Muscle layer of colon (tissue), 2 donors: ENCODE results near the gene SAP30BP.

ENCODE experiments used
- H3K27ac ChIP-seq: one replicate; pipeline ENCODE4 v1.7.0; 2013; ENCODE audit warnings: low read depth, mild to moderate bottlenecking, low read length, moderate library complexity
- H3K27me3 ChIP-seq, 2 donors: one replicate each; pipeline ENCODE4 v1.7.0; 2013; ENCODE audit warnings: low read length in 2 of 2, mild to moderate bottlenecking in 2 of 2; ENCODE audit not compliant: insufficient read depth in 2 of 2, control insufficient read depth in 1 of 2
- H3K36me3 ChIP-seq: one replicate; pipeline ENCODE4 v1.7.0; 2013; ENCODE audit warnings: mild to moderate bottlenecking, low read length; ENCODE audit not compliant: insufficient read depth
- H3K4me1 ChIP-seq: one replicate; pipeline ENCODE4 v1.7.0; 2013; ENCODE audit warnings: mild to moderate bottlenecking, low read length; ENCODE audit not compliant: insufficient read depth
- H3K4me3 ChIP-seq, 2 donors: one replicate each; pipeline ENCODE4 v1.7.0; 2013; ENCODE audit warnings: low read length in 2 of 2, low read depth in 1 of 2, mild to moderate bottlenecking in 1 of 2, moderate library complexity in 1 of 2
- H3K9ac ChIP-seq: one replicate; pipeline ENCODE4 v1.7.0; 2013; ENCODE audit warnings: low read length
- H3K9me3 ChIP-seq: one replicate; pipeline ENCODE4 v1.7.0; 2013; ENCODE audit warnings: mild to moderate bottlenecking, low read length
- donor health status: abdominal sarcoma.
- donor health status: Adenocarcinoma of cecum.

Gene SAP30BP

GRCh38 chr17:75703591-75703990 lies 36.5 kb downstream of the SAP30BP start:
- Histone ChIP-seq H3K9me3 (no peaks in the 10 kb centered on the region), H3K27ac (no peak overlapping the region), H3K36me3 (peaks cover 88% of the 10 kb centered on the region)

GRCh38 chr17:75704963-75705875 lies 38.1 kb downstream of the SAP30BP start:
- Histone ChIP-seq H3K36me3 (peaks cover 84% of the 10 kb centered on the region), H3K9ac (no peak overlapping the region), H3K27me3 (no peaks in the 10 kb centered on the region), H3K9me3 (no peaks in the 10 kb centered on the region), H3K4me1 (peaks cover 2% of the 10 kb centered on the region), H3K27ac (no peak overlapping the region), H3K4me3 (no peak overlapping the region)

More at GRCh38 chr17:75703591-75703990, 36.5 kb downstream of the SAP30BP start:
- no peak overlapping the region for H3K9ac ChIP-seq
- H3K4me1 ChIP-seq: peaks cover 11% of the 10 kb centered on the region
- H3K4me3 ChIP-seq: no peak overlapping the region
- H3K27me3 ChIP-seq: no peaks in the 10 kb centered on the region

GRCh38 chr17:75706042-75706728 lies 39.0 kb downstream of the SAP30BP start:
- Histone ChIP-seq H3K27ac (no peak overlapping the region), H3K4me3 (no peak overlapping the region), H3K36me3 (peaks cover 74% of the 10 kb centered on the region), H3K9me3 (no peaks in the 10 kb centered on the region), H3K4me1 (no peaks in the 10 kb centered on the region), H3K9ac (no peak overlapping the region), H3K27me3 (no peaks in the 10 kb centered on the region)

- Histone ChIP-seq H3K27ac (peak overlapping the region; percentile 34), H3K4me3 (no peak overlapping the region), H3K36me3 (peaks cover 65% of the 10 kb centered on the region), H3K9me3 (no peaks in the 10 kb centered on the region), H3K4me1 (no peaks in the 10 kb centered on the region), H3K9ac (no peak overlapping the region), H3K27me3 (no peaks in the 10 kb centered on the region)
These were observed 40.0 kb downstream of the SAP30BP start for GRCh38 chr17:75707079-75707571.

GRCh38 chr17:75712446-75712845 lies 45.3 kb downstream of the SAP30BP start:
- H3K36me3 ChIP-seq: peaks cover 13% of the 10 kb centered on the region
- H3K27me3 ChIP-seq: no peaks in the 10 kb centered on the region
- H3K4me1 ChIP-seq: no peaks in the 10 kb centered on the region
- no peaks in the 10 kb centered on the region for H3K9me3 ChIP-seq
- H3K9ac ChIP-seq: no peak overlapping the region
- no peak overlapping the region for H3K4me3 ChIP-seq
- no peak overlapping the region for H3K27ac ChIP-seq

- Histone ChIP-seq H3K27ac (no peak overlapping the region), H3K27me3 (peaks cover 9 to 41% of the 10 kb centered on the region in 2 donors), H3K4me1 (peaks cover 4% of the 10 kb centered on the region)
These were observed 52.6 kb downstream of the SAP30BP start for GRCh38 chr17:75719732-75720131.

GRCh38 chr17:75720656-75721462 lies 53.7 kb downstream of the SAP30BP start, which contains the start of gene ITGB4:
TSS of gene ITGB4 (plus strand) at chr17:75721459. CDS start at chr17:75724704, 3,245 bp downstream.
- Histone ChIP-seq H3K27ac (no peak within 1 kb of the TSS), H3K9me3 (no peaks in the 10 kb centered on the region), H3K4me3 (peak within 1 kb of the TSS; percentile 31 to 32), H3K9ac (no peak within 1 kb of the TSS), H3K36me3 (no peaks in the 10 kb centered on the region), H3K27me3 (peaks cover 9 to 41% of the 10 kb centered on the region in 2 donors), H3K4me1 (peaks cover 4% of the 10 kb centered on the region)

More at GRCh38 chr17:75719732-75720131, 52.6 kb downstream of the SAP30BP start:
- Histone ChIP-seq H3K4me3 (no peak overlapping the region), H3K36me3 (no peaks in the 10 kb centered on the region), H3K9ac (no peak overlapping the region), H3K9me3 (no peaks in the 10 kb centered on the region)

GRCh38 chr17:75721463-75722011 lies 54.4 kb downstream of the SAP30BP start:
- no peak overlapping the region for H3K27ac ChIP-seq
- peaks cover 9 to 41% of the 10 kb centered on the region in 2 donors for H3K27me3 ChIP-seq
- H3K9ac ChIP-seq: no peak overlapping the region

GRCh38 chr17:75722076-75722475 lies 54.9 kb downstream of the SAP30BP start:
- peak overlapping the region in 1 of 2 donors; percentile 32 for H3K4me3 ChIP-seq
- H3K27me3 ChIP-seq: peaks cover 9 to 41% of the 10 kb centered on the region in 2 donors

More at GRCh38 chr17:75721463-75722011, 54.4 kb downstream of the SAP30BP start:
- Histone ChIP-seq H3K4me1 (peaks cover 4% of the 10 kb centered on the region), H3K4me3 (peak overlapping the region in 1 of 2 donors; percentile 31), H3K36me3 (no peaks in the 10 kb centered on the region), H3K9me3 (no peaks in the 10 kb centered on the region)

GRCh38 chr17:75722542-75723095 lies 55.5 kb downstream of the SAP30BP start:
- H3K27me3 ChIP-seq: peaks cover 9 to 41% of the 10 kb centered on the region in 2 donors
- no peak overlapping the region for H3K27ac ChIP-seq
- no peaks in the 10 kb centered on the region for H3K9me3 ChIP-seq
- peak overlapping the region in 1 of 2 donors; percentile 32 for H3K4me3 ChIP-seq
- no peaks in the 10 kb centered on the region for H3K36me3 ChIP-seq
- no peak overlapping the region for H3K9ac ChIP-seq
- H3K4me1 ChIP-seq: peaks cover 4% of the 10 kb centered on the region

More at GRCh38 chr17:75722076-75722475, 54.9 kb downstream of the SAP30BP start:
- H3K36me3 ChIP-seq: no peaks in the 10 kb centered on the region
- peaks cover 4% of the 10 kb centered on the region for H3K4me1 ChIP-seq
- H3K27ac ChIP-seq: no peak overlapping the region
- no peak overlapping the region for H3K9ac ChIP-seq
- H3K9me3 ChIP-seq: no peaks in the 10 kb centered on the region
